MM.1S (cell line): ENCODE data around the gene G6PD.

Experiments used
- CTCF ChIP-seq: fragments of 300-600 bp; sonication (generic); IDR thresholded peaks from 2 replicates; pipeline ENCODE4 v1.5.1; 2016; ENCODE audit warnings: antibody characterized with exemption, low read length, mixed read lengths
- EZH2 ChIP-seq: fragments of 300-600 bp; sonication (generic); optimal IDR thresholded peaks from 2 replicates; pipeline ENCODE3; 2017; ENCODE audit warnings: low read depth, mild to moderate bottlenecking, antibody characterized with exemption, low read length, mixed read lengths

GRCh38 chrX:154511761-154512160, 34.9 kb downstream of the G6PD start:
- TF ChIP-seq CTCF, result no peak
- TF ChIP-seq EZH2, result no peak
